ENCODE measurements around the gene ARRB2.
"Not testable (repeated sequence)": the region's sequence is repeated elsewhere in the genome, so short reads cannot be mapped to it uniquely, and the experiment has no call there.

The ARRB2 gene

DNA sequence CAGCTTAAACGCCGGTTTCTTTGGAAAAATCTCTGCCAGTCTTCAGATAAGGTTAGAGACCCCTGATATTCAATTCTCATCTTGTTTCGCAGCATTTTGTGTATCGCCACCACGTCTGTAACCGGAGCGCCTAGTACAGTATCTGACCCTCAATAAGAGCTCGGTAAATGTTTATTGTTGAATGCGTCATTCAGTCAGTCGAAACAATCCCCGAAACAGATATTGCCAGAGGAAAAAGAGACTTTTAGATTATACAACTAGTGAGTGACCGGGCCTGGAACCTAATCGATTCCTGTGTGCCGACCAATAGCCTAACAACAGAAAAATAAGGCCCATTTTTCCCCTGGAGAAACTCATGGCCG, 7.1 kb upstream of the ARRB2 start:
- DNase-seq, result no peak

DNA sequence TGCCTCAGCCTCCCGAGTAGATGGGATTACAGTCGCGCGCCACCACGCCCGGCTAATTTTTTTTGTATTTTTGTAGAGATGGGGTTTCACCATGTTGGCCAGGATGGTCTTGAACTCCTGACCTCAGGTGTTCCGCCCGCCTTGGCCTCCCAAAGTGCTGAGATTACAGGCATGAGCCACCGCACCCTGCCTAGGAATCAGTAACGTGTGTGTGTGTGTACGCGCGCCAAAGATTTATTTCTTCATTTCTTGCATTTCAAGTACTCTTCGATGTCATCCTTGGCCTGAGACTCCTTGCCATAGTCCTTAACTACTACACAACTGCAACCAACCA, 5.9 kb upstream of the ARRB2 start:
- DNase-seq, result not testable (repeated sequence)

DNA sequence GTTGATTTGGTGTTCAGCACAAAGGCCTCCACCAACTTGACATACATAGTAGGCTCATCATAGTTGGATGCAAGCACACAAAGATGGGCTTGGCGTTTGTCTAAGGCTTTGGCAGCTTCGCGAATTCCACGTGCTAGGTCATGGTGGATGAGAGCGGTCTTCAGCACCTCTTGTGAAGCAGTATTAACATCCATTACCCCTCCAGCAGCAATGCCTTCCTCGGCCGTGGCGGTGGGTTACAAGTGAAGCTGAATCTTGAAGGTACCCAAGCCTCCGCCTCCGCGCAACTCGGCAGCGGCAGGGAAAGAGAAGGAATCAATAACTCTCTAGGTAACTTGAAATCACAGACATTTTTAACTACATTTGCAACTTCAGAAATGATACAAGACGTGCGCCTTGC, 5.4 kb upstream of the ARRB2 start:
- DNase-seq, result no peak

DNA sequence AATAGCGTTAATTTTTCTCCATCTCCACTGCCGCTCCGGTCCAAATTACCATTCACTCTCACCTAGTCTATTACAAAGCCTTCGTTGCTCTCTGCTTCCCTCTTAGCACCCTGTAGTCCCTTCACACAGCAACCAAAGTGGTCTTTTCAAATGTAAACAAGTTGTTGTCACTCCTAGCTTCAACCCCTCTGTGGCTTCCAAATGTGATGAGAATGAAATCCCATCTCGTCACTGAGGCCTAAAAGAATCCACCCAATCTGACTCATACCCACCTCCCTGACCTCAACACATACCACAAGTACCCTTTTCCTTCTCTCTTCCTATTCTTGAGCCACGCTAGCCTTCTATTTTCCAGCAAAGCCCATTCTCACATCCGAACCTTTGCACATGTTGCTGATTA, 4.3 kb upstream of the ARRB2 start:
- DNase-seq, result peak; percentile 13

GRCh38 chr17:4708436-4708835, 2.0 kb upstream of the ARRB2 start:
- DNase-seq, result peak; percentile 25

DNA sequence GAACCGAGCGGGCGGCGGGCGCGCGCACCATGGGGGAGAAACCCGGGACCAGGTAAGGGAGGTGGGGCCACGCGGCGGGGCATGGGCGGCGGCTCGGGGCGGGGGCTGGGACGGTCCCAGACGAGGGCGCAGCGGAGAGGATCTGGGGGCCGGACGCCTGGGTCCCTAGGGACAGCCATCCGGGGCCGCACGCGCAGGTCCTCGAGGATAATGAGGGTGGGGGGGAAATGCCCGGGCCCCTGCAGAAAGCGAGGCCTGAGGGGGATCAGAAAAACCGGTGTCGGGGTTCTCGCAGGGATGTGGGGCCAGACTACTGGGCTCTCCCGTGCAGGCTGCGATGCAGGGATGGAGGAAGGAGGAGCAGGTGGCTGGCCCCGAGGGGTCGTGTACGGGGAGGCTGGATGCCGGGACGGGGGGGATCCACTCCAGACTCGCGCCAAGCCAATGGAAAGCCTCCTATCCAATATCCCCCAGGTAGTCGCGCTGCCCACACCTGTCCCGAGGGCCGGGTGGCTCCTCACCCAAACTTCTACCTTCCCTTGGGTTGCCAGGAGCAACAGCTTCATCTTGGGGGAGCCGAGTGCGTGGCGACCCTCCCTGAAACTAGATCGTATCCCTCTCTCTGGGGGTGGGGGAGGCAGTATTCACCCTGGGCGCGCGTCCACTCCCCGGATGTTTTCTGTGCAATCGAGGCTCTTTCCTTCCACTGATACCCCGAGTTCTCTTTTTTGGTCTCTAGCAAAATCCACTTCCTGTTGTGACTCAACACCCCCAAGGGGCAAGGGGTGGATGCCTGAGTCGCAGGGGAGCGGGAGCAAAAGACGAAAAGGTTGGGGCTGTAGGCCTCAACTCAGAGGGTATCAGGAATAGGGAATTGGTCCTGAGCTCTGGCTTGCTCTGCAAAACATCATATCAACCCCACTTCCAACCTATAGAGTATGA, 532 bp downstream of the ARRB2 start:
- peak; percentile 70 for DNase-seq

- peak; percentile 88 for DNase-seq
Observed at GRCh38 chr17:4711661-4712181, 1.3 kb downstream of the ARRB2 start.

DNA sequence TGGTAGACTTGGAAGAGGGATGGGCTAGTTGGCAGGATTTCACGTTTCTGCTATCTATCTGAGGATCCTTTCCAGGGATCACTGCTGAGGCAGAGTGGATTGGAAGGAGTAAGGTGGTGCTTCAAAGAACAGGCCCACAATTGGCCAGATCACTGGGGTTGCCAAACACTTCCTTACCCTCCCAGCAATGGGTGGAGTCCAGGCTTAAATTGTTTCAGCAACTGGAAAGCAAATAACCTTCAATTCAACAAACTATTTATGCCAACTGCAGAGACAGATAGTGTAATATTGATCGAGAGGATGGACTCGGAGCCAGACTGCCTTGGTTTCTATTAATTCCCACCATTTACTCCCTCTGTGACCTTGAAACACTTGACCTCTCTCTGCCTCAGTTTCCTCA, 2.1 kb downstream of the ARRB2 start:
- peak; percentile 62 for DNase-seq

GRCh38 chr17:4714340-4715062, 4.1 kb downstream of the ARRB2 start:
- DNase-seq, result not testable (repeated sequence)

DNA sequence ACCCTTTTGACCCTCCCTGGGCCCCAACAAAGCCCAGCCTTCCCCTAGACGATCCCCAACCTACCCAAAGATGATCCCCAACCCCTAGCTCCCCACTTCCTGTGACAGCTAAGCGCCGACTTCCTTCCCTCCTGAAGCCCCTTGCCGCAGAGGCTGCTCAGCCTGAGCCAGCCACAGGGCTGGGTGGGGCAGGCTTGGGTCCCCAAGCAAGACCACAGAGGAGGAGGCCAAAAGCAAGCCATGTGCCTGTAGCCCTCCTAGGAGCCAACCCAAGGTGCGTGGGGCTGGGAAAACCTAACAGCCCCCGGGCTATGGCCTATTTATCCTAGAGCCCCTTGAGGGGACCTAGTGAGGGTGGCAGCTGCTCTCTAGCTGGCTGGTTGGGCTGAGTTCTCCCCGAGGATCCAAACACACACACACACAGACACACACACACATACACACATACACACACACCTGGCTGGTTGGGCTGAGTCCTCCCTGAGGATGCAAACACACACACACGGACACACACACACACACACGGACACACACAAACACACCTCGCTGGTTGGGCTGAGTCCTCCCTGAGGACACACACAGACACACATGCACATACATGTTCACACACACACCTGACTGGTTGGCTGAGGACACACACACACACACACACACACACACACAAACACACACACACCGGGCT, 4.8 kb downstream of the ARRB2 start:
- no peak for DNase-seq

DNA sequence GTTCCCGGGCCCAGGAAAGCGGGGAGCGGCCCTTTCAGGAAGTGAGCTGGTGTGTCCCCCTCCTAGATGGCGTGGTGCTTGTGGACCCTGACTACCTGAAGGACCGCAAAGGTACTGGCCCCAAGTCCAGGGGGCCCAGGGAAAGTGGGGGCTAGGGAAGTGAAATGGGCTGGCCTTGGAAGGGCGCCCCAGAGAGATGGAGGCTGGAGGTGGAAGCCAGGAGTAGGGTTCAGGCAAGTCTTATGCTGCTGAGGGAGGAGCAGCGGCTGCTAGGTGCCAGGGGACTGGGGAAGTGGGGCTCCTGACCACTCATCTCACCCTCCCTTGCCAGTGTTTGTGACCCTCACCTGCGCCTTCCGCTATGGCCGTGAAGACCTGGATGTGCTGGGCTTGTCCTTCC, 5.6 kb downstream of the ARRB2 start:
- DNase-seq, result no peak

GRCh38 chr17:4717791-4718190, 7.4 kb downstream of the ARRB2 start:
- no peak for DNase-seq

GRCh38 chr17:4718276-4718675, 7.8 kb downstream of the ARRB2 start:
- DNase-seq, result no peak

DNA sequence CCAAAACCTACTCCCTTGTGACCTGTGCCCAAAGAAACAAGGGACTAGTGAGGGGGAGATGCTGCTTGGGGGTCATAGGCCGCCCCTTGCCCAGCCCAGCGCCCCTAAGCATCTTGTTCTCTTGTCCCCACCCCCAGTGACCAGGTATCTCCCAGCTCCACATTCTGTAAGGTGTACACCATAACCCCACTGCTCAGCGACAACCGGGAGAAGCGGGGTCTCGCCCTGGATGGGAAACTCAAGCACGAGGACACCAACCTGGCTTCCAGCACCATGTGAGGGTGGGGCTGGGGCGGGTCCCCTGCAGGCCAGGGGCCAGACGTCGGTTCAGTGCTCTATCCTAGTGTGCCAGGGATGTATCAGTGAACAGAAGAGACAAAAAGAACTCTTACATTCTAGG, 8.7 kb downstream of the ARRB2 start:
- no peak for DNase-seq

GRCh38 chr17:4719684-4720221, 9.3 kb downstream of the ARRB2 start:
- DNase-seq, result no peak

DNA sequence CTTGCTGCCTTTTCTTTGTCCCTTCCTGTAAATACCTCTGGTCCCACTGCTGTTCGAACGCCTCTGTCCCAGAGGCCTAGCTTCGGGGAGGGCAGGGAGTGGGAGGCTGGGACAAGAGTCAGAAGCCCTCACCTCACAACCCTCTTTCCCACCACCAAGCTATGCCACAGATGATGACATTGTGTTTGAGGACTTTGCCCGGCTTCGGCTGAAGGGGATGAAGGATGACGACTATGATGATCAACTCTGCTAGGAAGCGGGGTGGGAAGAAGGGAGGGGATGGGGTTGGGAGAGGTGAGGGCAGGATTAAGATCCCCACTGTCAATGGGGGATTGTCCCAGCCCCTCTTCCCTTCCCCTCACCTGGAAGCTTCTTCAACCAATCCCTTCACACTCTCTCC, 10.4 kb downstream of the ARRB2 start:
- DNase-seq, result no peak

- no peak for DNase-seq
Observed at GRCh38 chr17:4721203-4722135, 11.0 kb downstream of the ARRB2 start.

DNA sequence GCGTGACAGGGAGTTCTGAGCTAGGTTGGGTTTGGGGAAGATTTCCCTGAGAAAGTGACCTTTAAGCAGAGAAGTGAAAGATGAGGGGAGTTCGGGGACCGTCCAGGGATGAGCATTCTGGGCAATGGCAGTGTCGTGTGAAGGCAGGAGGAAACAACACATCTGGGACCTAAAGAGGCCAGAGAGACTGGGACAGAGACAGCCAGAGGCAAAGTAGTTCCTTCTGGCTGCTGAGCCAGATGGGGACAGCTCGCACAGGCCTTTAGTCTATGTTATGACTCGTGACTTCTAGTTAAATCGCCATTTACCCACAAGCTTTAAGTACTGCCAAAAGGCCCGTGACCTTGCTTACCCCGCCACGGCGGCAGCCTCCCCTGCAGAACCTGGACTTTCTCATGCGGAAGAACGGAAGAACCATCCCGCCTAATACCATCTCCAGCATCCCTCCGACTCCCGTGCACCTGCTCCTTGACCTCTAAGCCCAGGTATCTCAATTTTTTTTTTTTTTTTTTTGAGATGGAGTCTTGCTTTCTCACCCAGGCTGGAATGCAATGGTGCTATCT, 12.3 kb downstream of the ARRB2 start:
- peak; percentile 35 for DNase-seq

DNA sequence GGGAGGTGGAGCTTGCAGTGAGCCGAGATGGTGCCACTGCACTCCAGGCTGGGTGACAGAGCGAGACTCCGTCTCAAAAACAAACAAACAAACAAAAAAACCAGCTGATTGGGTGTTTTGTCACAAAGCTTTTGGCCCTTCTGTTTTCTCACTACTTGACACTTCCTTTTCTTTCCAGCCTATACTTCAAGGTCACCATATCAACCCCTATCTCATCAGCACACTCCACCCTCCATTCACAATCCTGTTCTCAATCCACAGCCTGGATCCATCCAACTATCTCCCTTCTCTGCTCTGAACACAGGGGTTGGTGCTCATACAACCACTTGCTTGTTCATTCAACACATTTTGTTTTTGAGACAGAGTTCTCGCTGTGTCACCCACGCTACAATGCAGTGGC, 14.2 kb downstream of the ARRB2 start:
- peak; percentile 49 for DNase-seq

- DNase-seq, result peak; percentile 92
Observed at GRCh38 chr17:4725646-4726310, 15.3 kb downstream of the ARRB2 start.

DNA sequence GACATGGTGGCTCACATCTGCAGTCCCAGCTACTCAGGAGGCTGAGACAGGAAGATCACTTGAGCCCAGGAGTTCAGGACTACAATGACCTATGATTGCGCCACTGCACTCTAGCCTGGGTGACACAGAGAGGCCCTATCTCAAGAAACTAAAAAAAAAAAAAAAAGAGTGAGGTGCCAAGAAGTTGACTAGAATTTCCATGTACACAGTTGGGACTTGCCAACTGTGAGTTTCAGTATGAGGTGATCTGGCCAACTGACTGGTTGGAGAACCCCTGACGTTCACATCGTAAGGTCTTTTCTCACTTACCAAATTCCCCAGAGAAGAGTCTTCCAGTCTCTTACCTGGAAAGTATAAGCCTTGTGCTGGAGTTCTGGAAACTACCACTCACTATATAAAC, 17.7 kb downstream of the ARRB2 start:
- peak; percentile 76 for DNase-seq

Measured in inflammatory macrophage treated with lipopolysaccharide for 4 hours (primary cell).